Neural cell (in vitro differentiated cells): ENCODE data around the gene AKAP8L. TPM values are rescaled to one million over a fixed set of nuclear protein-coding genes. Genes with fewer than 3 reads are reported as not detected.

Source experiments
- H2AFZ ChIP-seq: fragments of 200-600, 300-800 bp; sonication (generic), shearing (Covaris generic); 2 replicates; pipeline ENCODE4 v1.6.0; 2014; ENCODE audit warnings: low read depth, mild to moderate bottlenecking, antibody characterized with exemption, low read length, moderate library complexity
- H3F3A ChIP-seq: fragments of 200-600 bp; shearing (Covaris generic); 2 replicates; pipeline ENCODE4 v1.6.1; 2016; ENCODE audit warnings: mild to moderate bottlenecking, moderate library complexity, mixed read lengths, antibody characterized with exemption, low read length; ENCODE audit not compliant: insufficient read depth, poor library complexity, severe bottlenecking
- H3K27ac ChIP-seq: fragments of 200-600, 300-800 bp; sonication (generic), shearing (Covaris generic); 2 replicates; pipeline ENCODE4 v1.5.1; 2014; ENCODE audit warnings: mild to moderate bottlenecking, low read length, moderate library complexity
- H3K27me3 ChIP-seq: fragments of 300-800, 200-600 bp; sonication (generic), shearing (Covaris generic); 2 replicates; pipeline ENCODE4 v1.6.0; 2014; ENCODE audit warnings: mild to moderate bottlenecking, low read depth, low read length, moderate library complexity; ENCODE audit not compliant: insufficient read depth
- H3K36me3 ChIP-seq: fragments of 300-800, 200-600 bp; sonication (generic), shearing (Covaris generic); 2 replicates; pipeline ENCODE4 v1.5.1; 2014; ENCODE audit warnings: mild to moderate bottlenecking, antibody characterized with exemption, low read length, moderate library complexity; ENCODE audit not compliant: insufficient read depth
- H3K4me2 ChIP-seq: fragments of 300-800, 200-600 bp; sonication (generic), shearing (Covaris generic); 2 replicates; pipeline ENCODE4 v1.6.0; 2014; ENCODE audit warnings: mild to moderate bottlenecking, low read length
- H3K4me3 ChIP-seq: fragments of 300-800, 200-600 bp; sonication (generic), shearing (Covaris generic); 2 replicates; pipeline ENCODE4 v1.5.1; 2014; ENCODE audit warnings: mild to moderate bottlenecking, low read length, moderate library complexity
- H3K79me2 ChIP-seq: fragments of 200-600 bp; shearing (Covaris generic); replicated peaks from 2 replicates; pipeline ENCODE4 v1.6.0; 2014; ENCODE audit warnings: mild to moderate bottlenecking, low read length, moderate library complexity; ENCODE audit not compliant: insufficient read depth
- H3K9ac ChIP-seq: fragments of 300-800, 200-600 bp; sonication (generic), shearing (Covaris generic); 2 replicates; pipeline ENCODE4 v1.6.1; 2016; ENCODE audit warnings: mild to moderate bottlenecking, low read length, mixed read lengths
- H3K9me2 ChIP-seq: fragments of 200-600 bp; shearing (Covaris generic); 2 replicates; pipeline ENCODE4 v1.6.1; 2016; ENCODE audit warnings: mild to moderate bottlenecking, low read length, mixed read lengths; ENCODE audit not compliant: insufficient read depth
- H3K9me3 ChIP-seq: fragments of 200-600, 300-800 bp; sonication (generic), shearing (Covaris generic); 2 replicates; pipeline ENCODE4 v1.6.1; 2016; ENCODE audit warnings: mild to moderate bottlenecking, mixed run types, low read length, moderate library complexity, mixed read lengths
- H4K20me1 ChIP-seq: fragments of 200-600 bp; shearing (Covaris generic); 2 replicates; pipeline ENCODE4 v1.6.1; 2016; ENCODE audit warnings: mild to moderate bottlenecking, mixed run types; ENCODE audit not compliant: insufficient read depth
- CTCF ChIP-seq: fragments of 450-650 bp; IDR thresholded peaks from 2 replicates; pipeline ENCODE4 v1.5.1; 2014; ENCODE audit warnings: antibody characterized with exemption, mild to moderate bottlenecking, moderate library complexity; ENCODE audit not compliant: poor library complexity, severe bottlenecking
- EP300 ChIP-seq: fragments of 450-650 bp; conservative IDR thresholded peaks from 2 replicates; pipeline ENCODE4 v1.6.1; 2014; ENCODE audit warnings: antibody characterized with exemption, mild to moderate bottlenecking, moderate library complexity; ENCODE audit not compliant: poor library complexity, severe bottlenecking
- EZH2 ChIP-seq: fragments of 200-600, 300-800 bp; shearing (Covaris generic), sonication (generic); IDR thresholded peaks from 2 replicates; pipeline ENCODE4 v1.6.1; 2014; ENCODE audit warnings: antibody characterized with exemption, low read length, borderline replicate concordance, mild to moderate bottlenecking; ENCODE audit not compliant: insufficient read depth, poor library complexity, severe bottlenecking
- MXI1 ChIP-seq: fragments of 450-650 bp; conservative IDR thresholded peaks from 2 replicates; pipeline ENCODE4 v1.6.1; 2014; ENCODE audit warnings: antibody characterized with exemption, mild to moderate bottlenecking; ENCODE audit not compliant: poor library complexity, severe bottlenecking
- POLR2AphosphoS5 ChIP-seq: IDR thresholded peaks from 2 replicates; pipeline ENCODE4 v1.6.1; 2012
- RAD21 ChIP-seq: fragments of 450-650 bp; conservative IDR thresholded peaks from 2 replicates; pipeline ENCODE4 v1.6.1; 2014; ENCODE audit warnings: antibody characterized with exemption, mild to moderate bottlenecking, moderate library complexity
- REST ChIP-seq: IDR thresholded peaks from 2 replicates; pipeline ENCODE4 v1.6.1; 2012; ENCODE audit warnings: borderline replicate concordance
- SMC3 ChIP-seq: fragments of 450-650 bp; conservative IDR thresholded peaks from 2 replicates; pipeline ENCODE4 v1.6.1; 2014; ENCODE audit warnings: antibody characterized with exemption, mild to moderate bottlenecking, moderate library complexity; ENCODE audit not compliant: poor library complexity
- TAF1 ChIP-seq: IDR thresholded peaks from 2 replicates; pipeline ENCODE4 v1.6.1; 2012; ENCODE audit warnings: low read depth
- polyA plus RNA-seq: library from polyadenylated mRNA; depleted of rRNA; stranded (reverse); fragments of >200 nt; gene quantifications from 2 replicates; pipeline ENCODE4 v1.2.3, GENCODE V29; 2014

The AKAP8L gene
- polyA plus RNA-seq, 1 donor from 2014 or later = 281 TPM

DNA sequence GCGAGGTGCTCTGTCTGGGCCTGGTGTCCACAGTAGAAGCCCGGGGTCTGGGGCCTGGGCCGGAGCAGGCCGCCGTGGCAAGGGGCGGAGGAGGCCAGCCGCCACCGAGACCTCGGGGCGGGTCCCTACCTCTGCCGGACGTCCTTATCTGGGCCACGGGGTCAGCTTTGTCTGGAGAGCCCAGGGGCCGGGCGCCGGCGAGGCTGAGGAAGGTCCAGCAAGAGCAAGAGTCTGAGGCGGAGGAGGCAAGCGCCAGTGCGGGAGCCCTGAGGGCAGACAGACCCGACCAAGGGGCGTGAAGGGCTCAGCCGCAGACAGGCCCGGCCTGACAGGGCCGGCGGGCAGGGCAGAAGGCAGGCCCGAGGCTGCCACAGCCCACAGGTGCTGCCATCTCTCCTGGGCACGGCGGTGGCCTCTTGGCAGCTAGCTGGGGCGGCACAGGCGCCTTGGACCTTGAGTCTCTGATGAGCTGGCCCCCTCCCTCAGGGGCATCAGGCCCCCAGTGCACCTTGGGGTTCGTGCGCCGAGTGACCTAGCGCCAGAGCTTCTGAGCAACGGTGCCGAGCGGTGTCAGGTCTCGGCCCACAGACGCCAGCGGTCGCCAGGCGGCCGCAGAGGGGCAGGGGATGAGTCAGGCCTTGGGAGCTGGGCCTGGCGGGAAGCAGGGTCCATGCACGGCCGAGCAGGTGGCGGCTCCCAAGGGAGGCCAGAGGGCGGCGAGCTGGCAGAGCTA, 20.1 kb downstream of the AKAP8L start:
- TF ChIP-seq RAD21 = no peak
- TF ChIP-seq TAF1 = no peak
- TF ChIP-seq EP300 = no peak
- TF ChIP-seq MXI1 = no peak
- no peak for TF ChIP-seq EZH2
- TF ChIP-seq SMC3 = no peak
- TF ChIP-seq POLR2AphosphoS5 = no peak
- no peak for TF ChIP-seq REST
- TF ChIP-seq CTCF = no peak
- Histone ChIP-seq H3K9me2 (no peaks in the 10 kb centered on the region), H3K27ac (no peak overlapping the region), H3F3A (no peaks in the 10 kb centered on the region), H3K9ac (no peak overlapping the region), H3K4me3 (no peak overlapping the region), H3K36me3 (no peaks in the 10 kb centered on the region), H3K4me2 (no peak overlapping the region), H3K27me3 (no peaks in the 10 kb centered on the region), H3K9me3 (no peaks in the 10 kb centered on the region), H2AFZ (no peak overlapping the region), H3K79me2 (peaks cover 22% of the 10 kb centered on the region), H4K20me1 (peaks cover 40% of the 10 kb centered on the region)

DNA sequence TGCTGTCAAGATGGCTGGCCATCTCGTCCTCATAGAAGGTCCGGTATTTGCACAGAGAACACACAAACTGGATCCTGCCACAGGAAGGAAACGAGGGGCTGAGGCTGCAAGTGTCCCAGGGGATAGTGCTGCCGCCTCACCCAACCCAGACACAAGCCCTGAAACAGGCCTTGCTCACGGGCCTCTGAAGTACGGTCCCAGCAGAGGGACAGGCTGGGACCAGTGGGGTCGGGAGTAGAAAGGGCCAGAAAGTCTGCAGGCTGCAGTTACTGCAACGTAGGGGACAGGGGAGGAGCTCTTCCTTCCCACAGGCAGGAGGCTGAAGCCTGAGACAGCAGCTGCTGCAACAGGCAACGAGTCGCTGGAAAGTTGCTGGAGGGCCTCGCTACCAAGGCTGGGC, 21.0 kb downstream of the AKAP8L start:
- Histone ChIP-seq H3K9me2 (no peaks in the 10 kb centered on the region), H4K20me1 (peaks cover 31% of the 10 kb centered on the region), H3K79me2 (peaks cover 13% of the 10 kb centered on the region), H2AFZ (no peak overlapping the region), H3K9ac (no peak overlapping the region), H3F3A (no peaks in the 10 kb centered on the region), H3K4me2 (no peak overlapping the region), H3K4me3 (no peak overlapping the region), H3K9me3 (no peaks in the 10 kb centered on the region), H3K36me3 (no peaks in the 10 kb centered on the region), H3K27ac (no peak overlapping the region), H3K27me3 (no peaks in the 10 kb centered on the region)
- TF ChIP-seq SMC3 = no peak
- no peak for TF ChIP-seq MXI1
- TF ChIP-seq RAD21 = no peak
- TF ChIP-seq TAF1 = no peak
- TF ChIP-seq POLR2AphosphoS5 = no peak
